ENCODE measurements around the gene ZNF511. TPM values are rescaled to one million over a fixed set of nuclear protein-coding genes. Genes with fewer than 3 reads are reported as not detected.

Gene ZNF511
- total RNA-seq, 1 experiment from 2014 or later: 89.4 TPM

- no peak overlapping the region for H3K4ac ChIP-seq (ENCODE audit: low read depth, low read length)
- WGBS (ENCODE audit: extremely low coverage, insufficient read length, low lambda C conversion rate): no CpG with 5 or more reads among the region's 14 CpGs
- Mint-ChIP-seq H3K4me3 (no peak overlapping the region), H3K27me3 (ENCODE audit: low read depth) (no peaks in the 10 kb centered on the region), H3K9me3 (no peaks in the 10 kb centered on the region; a peak in 1 of 5 replicates), H3K36me3 (ENCODE audit: insufficient read depth in 1 of 3, low read depth in 3 of 3) (peaks cover 27 to 76% (median 75%) of the 10 kb centered on the region in 3 experiments), H3K27ac (no peak overlapping the region), H3K4me1 (no peaks in the 10 kb centered on the region)
- no peaks in the 10 kb centered on the region for H3K27me3 ChIP-seq (ENCODE audit: insufficient read depth, low read length)
- no peak overlapping the region for H2BK12ac ChIP-seq (ENCODE audit: insufficient read length, low read depth, low read length)
- H3T11ph ChIP-seq (ENCODE audit: low read length): no peak overlapping the region
- H2AFZ ChIP-seq (ENCODE audit: low read length): no peak overlapping the region
- no peak overlapping the region for H3K18ac ChIP-seq (ENCODE audit: insufficient read length, low read depth, low read length)
- H3K27ac ChIP-seq (ENCODE audit: insufficient read length, low read depth, low read length): no peak overlapping the region
- no peak overlapping the region for H2AK5ac ChIP-seq (ENCODE audit: insufficient read length, low read length)
- H4K91ac ChIP-seq (ENCODE audit: insufficient read length, low read depth, low read length): no peak overlapping the region
- no peak overlapping the region for H3K9ac ChIP-seq (ENCODE audit: extremely low read depth, insufficient read length, low read length)
- H4K8ac ChIP-seq (replicated peaks; ENCODE audit: insufficient read length, low read depth, low read length): no peak overlapping the region
- no peak overlapping the region for H2BK120ac ChIP-seq (ENCODE audit: low read depth, low read length, poor library complexity, severe bottlenecking)
- H2BK5ac ChIP-seq (ENCODE audit: insufficient read length, low read length): no peak overlapping the region
- H3K4me2 ChIP-seq (ENCODE audit: insufficient read depth, insufficient read length, low read length): no peak overlapping the region
- no peaks in the 10 kb centered on the region for H3K4me1 ChIP-seq (ENCODE audit: insufficient read depth, low read length)
- no peaks in the 10 kb centered on the region for H3K23me2 ChIP-seq (ENCODE audit: insufficient read length, low read depth, low read length, poor library complexity, severe bottlenecking)
- peaks cover 1% of the 10 kb centered on the region for H3K79me1 ChIP-seq (ENCODE audit: insufficient read depth, low read depth, low read length, poor library complexity, severe bottlenecking)
- H3K56ac ChIP-seq (ENCODE audit: insufficient read length, low read depth, low read length): no peak overlapping the region
- H3K23ac ChIP-seq (ENCODE audit: insufficient read length, low read depth, low read length): no peak overlapping the region
- no peak overlapping the region for H3K14ac ChIP-seq (ENCODE audit: insufficient read depth, low read length)
- no peak overlapping the region for H4K5ac ChIP-seq (ENCODE audit: insufficient read length, low read depth, low read length)
- no peak for DNase-seq
- no peak overlapping the region for H2BK20ac ChIP-seq (ENCODE audit: low read depth, low read length, poor library complexity, severe bottlenecking)
- H3K79me2 ChIP-seq (ENCODE audit: insufficient read depth, low read length): no peaks in the 10 kb centered on the region; the same call in 1 of the 2 replicates
- H2BK15ac ChIP-seq (ENCODE audit: low read depth, low read length): no peak overlapping the region
- H3K9me3 ChIP-seq (ENCODE audit: control insufficient read depth, low read depth, low read length): no peaks in the 10 kb centered on the region
- H4K20me1 ChIP-seq (ENCODE audit: control insufficient read depth, insufficient read depth, insufficient read length): no peaks in the 10 kb centered on the region
- no peak for TF ChIP-seq CTCF (conservative IDR thresholded peaks at IDR 0.05)
Measured at GRCh38 chr10:133298466-133298865, 10.2 kb upstream of the ZNF511 start.
